NCI-H748 treated with DMSO at 0.1 percent for 48 hours (cell line): ENCODE results near the gene RAB29.
A peak's percentile ranks its signal among the peaks of the same experiment; 100 is the strongest.
"Not testable (repeated sequence)": the region's sequence is repeated elsewhere in the genome, so short reads cannot be mapped to it uniquely, and the experiment has no call there.

Experiments
- DNase-seq: peaks from one replicate; lab custom pipeline; 2025; lab: John Stamatoyannopoulos, UW

The RAB29 gene

DNA sequence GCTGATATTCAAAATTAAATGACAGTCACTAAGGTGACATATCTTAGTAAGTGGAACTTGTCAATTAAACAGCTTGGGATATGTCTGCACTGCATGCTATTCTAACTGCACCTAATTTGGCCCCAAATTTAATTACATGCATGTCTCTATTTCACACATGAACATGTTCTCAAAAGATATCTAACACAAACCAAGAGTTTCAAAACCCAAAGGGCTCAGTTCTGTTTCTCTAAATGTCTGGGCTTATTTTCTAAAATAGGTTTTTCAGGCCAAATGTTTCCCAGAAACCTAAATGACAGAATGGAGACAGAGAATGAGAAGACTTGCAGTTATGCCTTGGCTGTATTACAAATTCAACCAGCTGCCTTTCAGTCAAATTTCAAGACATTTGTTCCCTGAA lies 11.3 kb downstream of the RAB29 start:
- no peak for DNase-seq

DNA sequence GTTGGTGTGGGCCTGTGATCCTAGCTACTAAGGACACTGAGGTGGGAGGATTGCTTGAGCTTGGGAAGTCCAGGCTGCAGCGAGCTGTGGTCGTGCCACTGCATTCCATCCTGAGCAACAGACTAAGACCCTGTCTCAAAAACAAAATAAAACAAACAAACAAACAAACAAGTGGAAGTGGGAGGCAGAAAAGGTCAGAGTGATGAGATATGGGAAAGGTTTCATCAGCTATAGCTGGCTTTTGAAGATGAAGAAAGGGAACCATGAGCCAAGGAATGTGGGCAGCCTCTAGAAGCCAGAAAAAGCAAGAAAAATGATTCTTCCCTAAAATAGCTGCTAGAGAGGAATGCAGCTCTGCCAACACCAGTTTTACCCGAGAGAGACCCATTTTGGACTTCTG lies 14.7 kb downstream of the RAB29 start:
- no peak for DNase-seq

DNA sequence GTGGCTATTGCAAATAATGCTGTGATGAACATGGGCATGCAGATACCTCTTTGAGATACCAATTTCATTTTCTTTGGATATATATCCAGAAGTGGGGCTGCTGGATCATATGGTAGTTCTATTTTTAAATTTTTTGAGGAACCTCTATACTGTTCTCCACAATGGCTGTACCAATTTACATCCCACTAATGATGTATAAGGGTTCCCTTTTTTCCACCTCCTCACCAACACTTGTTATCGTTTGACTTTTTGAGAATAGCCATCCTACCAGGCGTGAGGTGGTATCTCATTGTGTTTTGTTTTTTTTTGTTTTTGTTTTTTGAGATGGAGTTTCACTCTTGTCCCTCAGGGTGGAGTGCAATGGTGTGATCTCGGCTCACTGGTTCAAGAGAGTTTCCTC lies 18.7 kb downstream of the RAB29 start:
- no peak for DNase-seq

- DNase-seq, result no peak
These were observed 20.4 kb downstream of the RAB29 start for GRCh38 chr1:205754857-205755256.

DNA sequence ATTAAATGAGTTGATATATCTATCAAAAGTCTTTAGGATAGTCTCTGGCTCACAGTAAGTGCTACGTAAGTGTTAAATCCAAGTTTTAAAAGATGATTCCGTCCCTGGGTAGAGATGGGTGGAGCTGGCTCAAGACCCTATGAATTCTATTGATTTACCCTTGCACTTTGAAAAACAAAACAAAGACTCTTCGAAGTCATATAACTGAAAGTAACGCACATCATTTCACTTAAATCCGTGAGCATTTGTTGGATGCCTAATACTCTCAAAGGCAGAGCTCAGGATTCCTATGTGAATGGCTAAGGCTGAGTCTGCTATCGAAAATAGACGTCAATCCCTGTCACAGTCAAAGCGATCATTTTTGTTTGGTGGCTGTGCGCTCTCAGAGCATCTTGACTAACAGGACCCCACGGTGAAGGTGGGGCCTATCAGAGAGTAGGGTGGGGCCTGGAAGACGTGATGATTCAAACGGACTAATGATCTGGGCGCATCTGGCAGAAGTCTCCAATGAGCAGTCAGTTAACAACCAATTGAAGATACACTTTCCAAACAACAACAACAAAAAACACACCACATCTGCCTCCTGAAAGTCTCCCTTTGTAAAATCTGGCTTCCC lies 24.1 kb downstream of the RAB29 start:
- DNase-seq, result no peak

DNA sequence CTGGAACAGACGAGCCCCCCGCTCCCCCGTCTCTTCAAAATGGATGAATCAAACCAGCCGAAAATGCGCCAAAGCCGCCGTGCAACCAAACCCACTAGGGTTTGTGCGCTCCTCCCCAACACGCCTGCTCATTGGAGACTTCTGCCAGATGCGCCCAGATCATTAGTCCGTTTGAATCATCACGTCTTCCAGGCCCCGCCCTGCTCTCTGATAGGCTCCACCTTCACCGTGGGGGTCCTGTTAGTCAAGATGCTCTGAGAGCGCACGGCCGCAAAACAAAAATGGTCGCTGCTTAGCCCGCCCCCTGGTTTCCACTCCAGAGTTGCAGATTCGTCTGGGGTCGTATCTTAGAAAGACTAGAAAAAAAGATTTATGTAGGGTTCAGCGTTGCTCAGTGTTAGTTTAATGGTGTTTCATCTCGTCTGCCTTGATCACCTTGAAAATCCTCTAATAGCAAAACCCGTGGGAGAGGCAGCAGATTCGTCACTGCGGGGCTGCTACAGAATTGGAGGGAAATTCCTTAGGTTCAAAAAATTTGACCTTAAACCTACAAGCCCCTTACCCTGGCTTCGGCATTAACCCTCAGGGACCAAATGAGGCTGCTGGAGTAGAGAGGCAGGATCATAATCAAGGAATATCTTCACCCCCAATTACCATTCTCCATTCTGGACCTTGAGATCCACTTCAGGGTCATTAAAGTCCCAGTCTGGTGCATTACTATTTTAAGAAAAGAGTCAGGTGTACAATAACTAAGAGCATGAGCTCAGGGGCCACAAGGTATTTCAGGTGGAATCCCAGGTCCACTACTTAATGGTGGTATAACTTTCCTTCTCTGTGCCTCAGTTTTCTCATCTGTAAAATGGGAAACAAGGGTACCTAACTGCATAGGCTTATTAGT lies 24.9 kb downstream of the RAB29 start, which contains the start of gene NUCKS1:
Gene NUCKS1, minus strand, starts transcription at position 45 of the 898 bp plus-strand sequence. CDS start 209 bp downstream, outside the sequence.
- DNase-seq, result peak; percentile 81

DNA sequence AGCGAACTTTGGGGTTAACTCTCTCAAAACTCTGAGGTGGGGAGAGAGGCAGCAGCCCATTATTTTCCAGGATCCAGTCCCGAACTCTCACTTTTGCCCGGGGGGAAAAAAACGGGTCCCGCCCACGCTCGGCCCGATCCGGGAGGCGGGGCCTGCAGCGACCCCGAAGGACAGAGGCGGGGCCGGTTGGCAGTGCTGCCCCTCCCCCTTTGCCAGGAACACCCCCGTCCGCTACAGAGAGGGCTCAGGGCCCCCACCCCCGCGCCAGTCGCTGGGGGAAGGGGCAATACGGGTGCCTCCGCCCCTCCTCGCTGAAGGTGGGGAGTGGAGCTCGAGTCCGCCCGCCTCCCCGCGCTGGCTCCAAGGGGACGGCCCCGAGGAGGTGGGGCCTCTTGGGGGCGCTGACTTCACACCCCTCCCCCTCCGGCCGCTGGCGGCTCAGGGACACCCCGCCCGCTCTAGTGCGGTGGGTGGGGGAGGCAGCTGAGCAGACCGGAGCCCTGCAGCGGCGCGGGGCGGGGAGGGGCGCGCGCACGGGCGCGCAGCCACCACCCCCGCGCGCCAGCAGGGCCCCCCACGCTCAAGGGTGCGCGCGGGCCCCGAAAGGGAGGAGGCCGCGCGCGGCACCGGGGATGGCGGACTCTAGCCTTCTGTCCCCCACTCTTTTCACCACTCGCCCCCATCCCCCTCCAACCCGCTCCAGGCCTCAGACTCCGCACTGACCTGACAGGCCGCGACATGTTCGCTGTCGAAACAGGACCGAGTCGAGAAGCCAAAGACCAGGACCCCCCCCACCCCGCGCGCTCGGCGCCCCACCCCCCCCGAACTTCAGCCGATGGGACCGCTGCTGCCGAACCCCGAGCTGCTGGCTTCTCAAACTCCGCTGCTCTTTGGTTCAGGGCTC lies 25.8 kb downstream of the RAB29 start:
- peak; percentile 75 for DNase-seq

GRCh38 chr1:205748403-205749233 lies 26.7 kb downstream of the RAB29 start:
- no peak for DNase-seq

GRCh38 chr1:205746757-205747412 lies 28.4 kb downstream of the RAB29 start:
- no peak for DNase-seq

GRCh38 chr1:205744403-205744802 lies 30.9 kb downstream of the RAB29 start:
- DNase-seq, result no peak

DNA sequence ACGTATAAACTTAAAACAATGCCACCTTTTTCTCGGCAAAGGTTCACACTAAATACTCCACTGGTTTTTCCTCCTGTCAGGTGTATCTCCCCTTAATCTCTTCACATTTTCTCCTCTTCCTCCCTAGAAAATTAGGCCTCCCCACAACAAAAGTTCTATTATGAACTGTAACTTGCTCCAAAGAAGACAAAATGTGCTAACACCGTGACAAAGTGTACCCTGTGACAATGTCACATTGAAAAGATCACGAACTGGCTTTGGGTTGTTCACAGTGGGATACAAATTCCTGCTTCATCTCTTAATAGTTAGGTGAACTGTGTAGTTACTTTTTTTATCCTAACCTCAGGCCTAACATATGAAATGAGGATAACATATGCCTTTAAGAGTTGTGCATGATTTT lies 31.3 kb downstream of the RAB29 start:
- no peak for DNase-seq

GRCh38 chr1:205741681-205742080 lies 33.6 kb downstream of the RAB29 start:
- no peak for DNase-seq

DNA sequence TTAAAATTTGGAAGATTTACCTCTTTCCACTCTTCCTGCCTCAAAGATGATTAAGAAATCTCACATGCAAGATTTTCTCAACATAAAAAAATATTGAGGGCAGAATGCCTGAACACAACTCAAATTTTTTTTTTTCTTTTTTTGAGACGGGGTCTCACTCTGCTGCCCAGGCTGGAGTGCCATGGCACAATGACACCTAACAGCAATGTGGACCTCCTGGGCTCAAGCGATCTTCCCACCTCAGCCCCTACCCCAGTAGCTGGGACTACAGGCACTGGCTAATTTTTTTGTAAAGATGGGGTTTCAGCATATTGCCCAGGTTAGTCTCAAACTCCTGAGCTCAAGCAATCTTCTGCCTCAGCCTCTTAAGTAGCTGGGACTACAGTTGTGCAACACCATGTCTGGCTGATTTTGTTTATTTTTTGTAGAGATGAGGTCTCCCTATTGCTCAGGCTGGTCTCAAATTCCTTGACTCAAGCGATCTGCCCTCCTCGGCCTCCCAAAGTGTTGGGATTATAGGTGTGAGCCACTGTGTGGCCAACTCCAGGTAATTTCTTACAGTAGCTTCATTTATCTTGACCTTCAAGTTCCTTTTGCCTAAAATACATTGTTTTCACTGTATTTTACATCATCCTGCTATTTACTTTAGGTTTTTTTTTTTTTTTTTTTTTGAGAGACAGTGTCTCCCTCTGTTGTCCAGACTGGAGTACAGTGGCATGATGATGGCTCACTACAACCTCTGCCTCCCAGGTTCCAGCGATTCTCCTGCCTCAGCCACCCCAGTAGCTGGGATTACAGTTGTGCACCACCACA lies 35.7 kb downstream of the RAB29 start:
- DNase-seq, result no peak

DNA sequence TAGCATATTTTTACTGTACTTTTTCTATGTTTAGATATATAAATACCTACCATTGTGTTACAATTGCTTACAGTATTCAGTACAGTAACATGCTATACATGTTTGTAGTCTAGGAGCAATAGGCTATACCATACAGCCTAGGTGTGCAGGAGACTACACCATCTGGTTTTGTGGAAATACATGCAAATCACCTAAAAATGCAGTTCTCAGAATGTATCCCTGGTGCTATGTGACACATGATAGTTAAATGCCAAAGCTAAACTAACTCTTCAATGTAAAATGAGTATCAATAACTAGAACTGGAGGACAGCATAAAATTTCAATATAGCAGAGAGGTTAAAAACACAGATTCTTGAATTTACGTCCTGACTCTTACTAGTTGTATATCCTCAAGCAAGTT lies 40.1 kb downstream of the RAB29 start:
- DNase-seq, result no peak

- no peak for DNase-seq
These were observed 41.7 kb downstream of the RAB29 start for GRCh38 chr1:205733438-205734175.

GRCh38 chr1:205729945-205730610 lies 45.2 kb downstream of the RAB29 start:
- no peak for DNase-seq

- DNase-seq, result no peak
These were observed 48.6 kb downstream of the RAB29 start for GRCh38 chr1:205726619-205727125.

- DNase-seq, result no peak
These were observed 49.8 kb downstream of the RAB29 start for GRCh38 chr1:205725514-205725913.

DNA sequence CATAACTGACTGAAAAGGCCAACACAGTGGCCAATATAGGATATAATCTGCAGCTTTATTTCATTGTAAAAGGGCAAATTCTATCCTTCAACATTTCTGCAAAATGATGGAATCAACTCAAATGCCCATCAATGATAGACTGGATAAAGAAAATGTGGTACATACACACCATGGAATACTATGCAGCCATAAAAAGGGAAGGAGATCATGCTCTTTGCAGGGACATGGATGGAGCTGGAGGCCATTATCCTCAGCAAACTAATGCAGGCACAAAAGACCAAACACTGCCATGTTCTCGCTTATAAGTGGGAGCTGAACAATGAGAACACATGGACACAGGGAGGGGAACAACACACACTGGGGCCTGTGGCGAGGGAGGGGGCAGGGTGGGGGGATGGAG lies 54.5 kb downstream of the RAB29 start:
- DNase-seq, result not testable (repeated sequence)
